IPS-15b (cell line): Measurements from ENCODE around the gene GABRA4.

ENCODE experiments used
- H3K27me3 ChIP-seq: one replicate; pipeline ENCODE4 v1.6.1; 2013; ENCODE audit warnings: low read length; ENCODE audit not compliant: control insufficient read depth, insufficient read depth
- H3K36me3 ChIP-seq: one replicate; pipeline ENCODE4 v1.6.1; 2013; ENCODE audit warnings: low read length; ENCODE audit not compliant: control insufficient read depth, insufficient read depth
- H3K4me1 ChIP-seq: one replicate; pipeline ENCODE4 v1.6.1; 2013; ENCODE audit warnings: mild to moderate bottlenecking, low read length; ENCODE audit not compliant: control insufficient read depth, insufficient read depth
- H3K4me3 ChIP-seq: one replicate; pipeline ENCODE4 v1.5.1; 2013; ENCODE audit warnings: low read depth, low read length
- H3K9ac ChIP-seq: one replicate; pipeline ENCODE4 v1.6.1; 2013; ENCODE audit warnings: low read depth, mild to moderate bottlenecking, low read length
- H3K9me3 ChIP-seq: one replicate; pipeline ENCODE4 v1.6.1; 2013; ENCODE audit warnings: mild to moderate bottlenecking, low read length; ENCODE audit not compliant: control insufficient read depth, insufficient read depth

GABRA4 gene

GRCh38 chr4:46947541-46947940 is 45.8 kb downstream of the GABRA4 start:
- Histone ChIP-seq H3K9me3 (no peaks in the 10 kb centered on the region), H3K36me3 (no peaks in the 10 kb centered on the region), H3K4me1 (no peaks in the 10 kb centered on the region), H3K9ac (no peak overlapping the region), H3K4me3 (no peak overlapping the region), H3K27me3 (no peaks in the 10 kb centered on the region)

GRCh38 chr4:46946919-46947536 is 46.4 kb downstream of the GABRA4 start:
- Histone ChIP-seq H3K4me1 (no peaks in the 10 kb centered on the region), H3K36me3 (no peaks in the 10 kb centered on the region), H3K4me3 (no peak overlapping the region), H3K9me3 (no peaks in the 10 kb centered on the region), H3K27me3 (no peaks in the 10 kb centered on the region), H3K9ac (no peak overlapping the region)

- Histone ChIP-seq H3K4me1 (no peaks in the 10 kb centered on the region), H3K36me3 (no peaks in the 10 kb centered on the region), H3K9me3 (no peaks in the 10 kb centered on the region), H3K4me3 (no peak overlapping the region), H3K27me3 (no peaks in the 10 kb centered on the region), H3K9ac (no peak overlapping the region)
Observed at GRCh38 chr4:46945062-46945461, 48.3 kb downstream of the GABRA4 start.

GRCh38 chr4:46944345-46944744 is 49.0 kb downstream of the GABRA4 start:
- H3K9ac ChIP-seq = no peak overlapping the region

GRCh38 chr4:46937493-46937892 is 55.9 kb downstream of the GABRA4 start:
- H3K9me3 ChIP-seq = no peaks in the 10 kb centered on the region
- no peaks in the 10 kb centered on the region for H3K27me3 ChIP-seq
- H3K4me1 ChIP-seq = no peaks in the 10 kb centered on the region
- no peak overlapping the region for H3K4me3 ChIP-seq
- no peaks in the 10 kb centered on the region for H3K36me3 ChIP-seq
- H3K9ac ChIP-seq = no peak overlapping the region

More at GRCh38 chr4:46944345-46944744, 49.0 kb downstream of the GABRA4 start:
- Histone ChIP-seq H3K4me3 (no peak overlapping the region), H3K4me1 (no peaks in the 10 kb centered on the region), H3K36me3 (no peaks in the 10 kb centered on the region), H3K27me3 (no peaks in the 10 kb centered on the region), H3K9me3 (no peaks in the 10 kb centered on the region)

- Histone ChIP-seq H3K9ac (no peak overlapping the region), H3K4me1 (no peaks in the 10 kb centered on the region), H3K4me3 (no peak overlapping the region), H3K27me3 (no peaks in the 10 kb centered on the region), H3K36me3 (no peaks in the 10 kb centered on the region), H3K9me3 (no peaks in the 10 kb centered on the region)
Observed at GRCh38 chr4:46934726-46935125, 58.7 kb downstream of the GABRA4 start.

- H3K4me3 ChIP-seq = no peak overlapping the region
- H3K36me3 ChIP-seq = no peaks in the 10 kb centered on the region
- no peak overlapping the region for H3K9ac ChIP-seq
- H3K4me1 ChIP-seq = no peaks in the 10 kb centered on the region
- no peaks in the 10 kb centered on the region for H3K27me3 ChIP-seq
- H3K9me3 ChIP-seq = no peaks in the 10 kb centered on the region
Observed at GRCh38 chr4:46933686-46934085, 59.7 kb downstream of the GABRA4 start.

GRCh38 chr4:46931981-46932380 is 61.4 kb downstream of the GABRA4 start:
- H3K9me3 ChIP-seq = no peaks in the 10 kb centered on the region
- H3K36me3 ChIP-seq = no peaks in the 10 kb centered on the region
- no peaks in the 10 kb centered on the region for H3K4me1 ChIP-seq
- no peak overlapping the region for H3K4me3 ChIP-seq
- H3K27me3 ChIP-seq = no peaks in the 10 kb centered on the region
- no peak overlapping the region for H3K9ac ChIP-seq

- H3K9ac ChIP-seq = no peak overlapping the region
- no peaks in the 10 kb centered on the region for H3K9me3 ChIP-seq
- H3K4me1 ChIP-seq = no peaks in the 10 kb centered on the region
- no peaks in the 10 kb centered on the region for H3K36me3 ChIP-seq
- H3K27me3 ChIP-seq = no peaks in the 10 kb centered on the region
- H3K4me3 ChIP-seq = no peak overlapping the region
Observed at GRCh38 chr4:46930891-46931290, 62.5 kb downstream of the GABRA4 start.

GRCh38 chr4:46927201-46927600 is 66.2 kb downstream of the GABRA4 start:
- H3K4me1 ChIP-seq = no peaks in the 10 kb centered on the region
- H3K9ac ChIP-seq = no peak overlapping the region
- no peaks in the 10 kb centered on the region for H3K27me3 ChIP-seq
- H3K4me3 ChIP-seq = no peak overlapping the region
- no peaks in the 10 kb centered on the region for H3K36me3 ChIP-seq
- H3K9me3 ChIP-seq = no peaks in the 10 kb centered on the region

- Histone ChIP-seq H3K27me3 (no peaks in the 10 kb centered on the region), H3K9ac (no peak overlapping the region), H3K4me3 (no peak overlapping the region), H3K9me3 (no peaks in the 10 kb centered on the region), H3K4me1 (no peaks in the 10 kb centered on the region), H3K36me3 (no peaks in the 10 kb centered on the region)
Observed at GRCh38 chr4:46924789-46925529, 68.4 kb downstream of the GABRA4 start.

GRCh38 chr4:46922205-46922604 is 71.2 kb downstream of the GABRA4 start:
- H3K36me3 ChIP-seq = no peaks in the 10 kb centered on the region
- no peaks in the 10 kb centered on the region for H3K9me3 ChIP-seq
- H3K9ac ChIP-seq = no peak overlapping the region
- no peaks in the 10 kb centered on the region for H3K27me3 ChIP-seq
- H3K4me3 ChIP-seq = no peak overlapping the region
- H3K4me1 ChIP-seq = no peaks in the 10 kb centered on the region
